ENCODE measurements around the gene KRT74.

DNA sequence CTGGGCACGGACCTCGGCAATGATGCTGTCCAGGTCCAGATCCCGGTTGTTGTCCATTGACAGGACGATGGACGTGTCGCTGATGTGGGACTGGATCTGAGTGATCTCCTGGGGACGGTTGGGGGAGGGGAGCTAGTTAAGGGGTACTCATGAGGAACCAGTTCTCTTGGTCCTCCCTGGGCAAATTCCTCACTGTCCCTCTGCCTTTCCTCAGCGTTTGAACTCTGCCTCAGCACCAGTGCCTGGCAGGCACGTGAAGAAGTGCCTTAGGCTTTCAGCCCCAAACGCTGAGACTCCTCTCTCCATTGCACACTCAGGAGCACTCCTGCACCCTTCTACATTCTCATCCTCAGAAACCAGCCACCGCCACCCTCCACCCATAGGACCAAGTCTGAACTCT lies 17.9 kb upstream of the KRT74 start:
- TF ChIP-seq, protein P1, sequence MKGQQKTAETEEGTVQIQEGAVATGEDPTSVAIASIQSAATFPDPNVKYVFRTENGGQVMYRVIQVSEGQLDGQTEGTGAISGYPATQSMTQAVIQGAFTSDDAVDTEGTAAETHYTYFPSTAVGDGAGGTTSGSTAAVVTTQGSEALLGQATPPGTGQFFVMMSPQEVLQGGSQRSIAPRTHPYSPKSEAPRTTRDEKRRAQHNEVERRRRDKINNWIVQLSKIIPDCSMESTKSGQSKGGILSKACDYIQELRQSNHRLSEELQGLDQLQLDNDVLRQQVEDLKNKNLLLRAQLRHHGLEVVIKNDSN (CRISPR knock-in tag; IDR thresholded peaks at IDR 0.05), result no peak
- TF ChIP-seq, protein P2, sequence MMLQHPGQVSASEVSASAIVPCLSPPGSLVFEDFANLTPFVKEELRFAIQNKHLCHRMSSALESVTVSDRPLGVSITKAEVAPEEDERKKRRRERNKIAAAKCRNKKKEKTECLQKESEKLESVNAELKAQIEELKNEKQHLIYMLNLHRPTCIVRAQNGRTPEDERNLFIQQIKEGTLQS (CRISPR knock-in tag; conservative IDR thresholded peaks at IDR 0.05), result no peak
- TF ChIP-seq, protein P3, sequence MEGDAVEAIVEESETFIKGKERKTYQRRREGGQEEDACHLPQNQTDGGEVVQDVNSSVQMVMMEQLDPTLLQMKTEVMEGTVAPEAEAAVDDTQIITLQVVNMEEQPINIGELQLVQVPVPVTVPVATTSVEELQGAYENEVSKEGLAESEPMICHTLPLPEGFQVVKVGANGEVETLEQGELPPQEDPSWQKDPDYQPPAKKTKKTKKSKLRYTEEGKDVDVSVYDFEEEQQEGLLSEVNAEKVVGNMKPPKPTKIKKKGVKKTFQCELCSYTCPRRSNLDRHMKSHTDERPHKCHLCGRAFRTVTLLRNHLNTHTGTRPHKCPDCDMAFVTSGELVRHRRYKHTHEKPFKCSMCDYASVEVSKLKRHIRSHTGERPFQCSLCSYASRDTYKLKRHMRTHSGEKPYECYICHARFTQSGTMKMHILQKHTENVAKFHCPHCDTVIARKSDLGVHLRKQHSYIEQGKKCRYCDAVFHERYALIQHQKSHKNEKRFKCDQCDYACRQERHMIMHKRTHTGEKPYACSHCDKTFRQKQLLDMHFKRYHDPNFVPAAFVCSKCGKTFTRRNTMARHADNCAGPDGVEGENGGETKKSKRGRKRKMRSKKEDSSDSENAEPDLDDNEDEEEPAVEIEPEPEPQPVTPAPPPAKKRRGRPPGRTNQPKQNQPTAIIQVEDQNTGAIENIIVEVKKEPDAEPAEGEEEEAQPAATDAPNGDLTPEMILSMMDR (IDR thresholded peaks at IDR 0.05), result no peak
- TF ChIP-seq, protein P4, sequence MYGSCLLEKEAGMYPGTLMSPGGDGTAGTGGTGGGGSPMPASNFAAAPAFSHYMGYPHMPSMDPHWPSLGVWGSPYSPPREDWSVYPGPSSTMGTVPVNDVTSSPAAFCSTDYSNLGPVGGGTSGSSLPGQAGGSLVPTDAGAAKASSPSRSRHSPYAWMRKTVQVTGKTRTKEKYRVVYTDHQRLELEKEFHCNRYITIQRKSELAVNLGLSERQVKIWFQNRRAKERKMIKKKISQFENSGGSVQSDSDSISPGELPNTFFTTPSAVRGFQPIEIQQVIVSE (CRISPR knock-in tag; IDR thresholded peaks at IDR 0.05; ENCODE audit: borderline replicate concordance), result no peak
- TF ChIP-seq, protein P5, sequence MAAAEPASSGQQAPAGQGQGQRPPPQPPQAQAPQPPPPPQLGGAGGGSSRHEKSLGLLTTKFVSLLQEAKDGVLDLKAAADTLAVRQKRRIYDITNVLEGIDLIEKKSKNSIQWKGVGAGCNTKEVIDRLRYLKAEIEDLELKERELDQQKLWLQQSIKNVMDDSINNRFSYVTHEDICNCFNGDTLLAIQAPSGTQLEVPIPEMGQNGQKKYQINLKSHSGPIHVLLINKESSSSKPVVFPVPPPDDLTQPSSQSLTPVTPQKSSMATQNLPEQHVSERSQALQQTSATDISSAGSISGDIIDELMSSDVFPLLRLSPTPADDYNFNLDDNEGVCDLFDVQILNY (CRISPR knock-in tag; IDR thresholded peaks at IDR 0.05), result no peak
- no peak for TF ChIP-seq FOXJ3 (CRISPR knock-in tag; IDR thresholded peaks at IDR 0.05; ENCODE audit: borderline replicate concordance)
- TF ChIP-seq, protein P6, sequence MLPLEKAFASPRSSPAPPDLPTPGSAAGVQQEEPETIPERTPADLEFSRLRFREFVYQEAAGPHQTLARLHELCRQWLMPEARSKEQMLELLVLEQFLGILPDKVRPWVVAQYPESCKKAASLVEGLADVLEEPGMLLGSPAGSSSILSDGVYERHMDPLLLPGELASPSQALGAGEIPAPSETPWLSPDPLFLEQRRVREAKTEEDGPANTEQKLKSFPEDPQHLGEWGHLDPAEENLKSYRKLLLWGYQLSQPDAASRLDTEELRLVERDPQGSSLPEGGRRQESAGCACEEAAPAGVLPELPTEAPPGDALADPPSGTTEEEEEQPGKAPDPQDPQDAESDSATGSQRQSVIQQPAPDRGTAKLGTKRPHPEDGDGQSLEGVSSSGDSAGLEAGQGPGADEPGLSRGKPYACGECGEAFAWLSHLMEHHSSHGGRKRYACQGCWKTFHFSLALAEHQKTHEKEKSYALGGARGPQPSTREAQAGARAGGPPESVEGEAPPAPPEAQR (CRISPR knock-in tag; IDR thresholded peaks at IDR 0.05), result no peak
